Measurements from ENCODE around the gene USP34.
"Not testable (repeated sequence)": the region's sequence is repeated elsewhere in the genome, so short reads cannot be mapped to it uniquely, and the experiment has no call there.

USP34 gene

DNA sequence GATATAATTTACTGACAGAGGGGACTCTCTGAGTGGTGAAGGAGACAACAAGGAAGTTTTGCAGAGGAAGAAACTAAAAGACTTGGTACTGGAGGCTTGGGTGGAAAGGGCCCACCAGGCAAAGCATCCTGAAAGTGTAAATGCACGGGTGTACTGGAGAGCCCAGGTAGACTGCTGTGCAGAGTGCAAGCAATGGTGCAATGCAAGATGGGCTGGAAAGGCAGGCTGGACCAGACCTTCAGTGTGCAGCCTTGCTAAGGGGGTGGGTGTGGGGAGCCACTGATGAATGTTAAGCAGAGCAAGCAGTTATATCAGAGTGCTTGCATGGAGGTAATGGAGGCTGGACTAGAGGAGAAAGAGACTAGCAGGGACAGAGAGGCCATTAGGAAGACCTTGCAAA, 298.2 kb downstream of the USP34 start:
- DNase-seq (ENCODE audit: low read depth) = no peak
- TF ChIP-seq, protein P1, sequence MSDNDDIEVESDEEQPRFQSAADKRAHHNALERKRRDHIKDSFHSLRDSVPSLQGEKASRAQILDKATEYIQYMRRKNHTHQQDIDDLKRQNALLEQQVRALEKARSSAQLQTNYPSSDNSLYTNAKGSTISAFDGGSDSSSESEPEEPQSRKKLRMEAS (IDR thresholded peaks at IDR 0.05; ENCODE audit: low read depth, low read length) = no peak
- TF ChIP-seq MYC (IDR thresholded peaks at IDR 0.05; ENCODE audit: low read depth, low read length) = no peak
- TF ChIP-seq, protein P2, sequence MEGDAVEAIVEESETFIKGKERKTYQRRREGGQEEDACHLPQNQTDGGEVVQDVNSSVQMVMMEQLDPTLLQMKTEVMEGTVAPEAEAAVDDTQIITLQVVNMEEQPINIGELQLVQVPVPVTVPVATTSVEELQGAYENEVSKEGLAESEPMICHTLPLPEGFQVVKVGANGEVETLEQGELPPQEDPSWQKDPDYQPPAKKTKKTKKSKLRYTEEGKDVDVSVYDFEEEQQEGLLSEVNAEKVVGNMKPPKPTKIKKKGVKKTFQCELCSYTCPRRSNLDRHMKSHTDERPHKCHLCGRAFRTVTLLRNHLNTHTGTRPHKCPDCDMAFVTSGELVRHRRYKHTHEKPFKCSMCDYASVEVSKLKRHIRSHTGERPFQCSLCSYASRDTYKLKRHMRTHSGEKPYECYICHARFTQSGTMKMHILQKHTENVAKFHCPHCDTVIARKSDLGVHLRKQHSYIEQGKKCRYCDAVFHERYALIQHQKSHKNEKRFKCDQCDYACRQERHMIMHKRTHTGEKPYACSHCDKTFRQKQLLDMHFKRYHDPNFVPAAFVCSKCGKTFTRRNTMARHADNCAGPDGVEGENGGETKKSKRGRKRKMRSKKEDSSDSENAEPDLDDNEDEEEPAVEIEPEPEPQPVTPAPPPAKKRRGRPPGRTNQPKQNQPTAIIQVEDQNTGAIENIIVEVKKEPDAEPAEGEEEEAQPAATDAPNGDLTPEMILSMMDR (IDR thresholded peaks at IDR 0.05; ENCODE audit: low read depth, low read length) = no peak
- TF ChIP-seq POLR2A (IDR thresholded peaks at IDR 0.05; ENCODE audit: extremely low read depth, insufficient read length) = no peak
- H3K4me3 ChIP-seq (ENCODE audit: low read depth, low read length) = no peak overlapping the region

- no peak for TF ChIP-seq MYC (IDR thresholded peaks at IDR 0.05; ENCODE audit: low read depth, low read length)
- TF ChIP-seq, protein P1 (IDR thresholded peaks at IDR 0.05; ENCODE audit: low read depth, low read length) = no peak
- TF ChIP-seq, protein P2 (IDR thresholded peaks at IDR 0.05; ENCODE audit: low read depth, low read length) = no peak
- TF ChIP-seq POLR2A (IDR thresholded peaks at IDR 0.05; ENCODE audit: extremely low read depth, insufficient read length) = no peak
- DNase-seq (ENCODE audit: low read depth) = no peak
- H3K4me3 ChIP-seq (ENCODE audit: low read depth, low read length) = no peak overlapping the region
Measured at GRCh38 chr2:61167579-61167978, 303.3 kb downstream of the USP34 start.

- TF ChIP-seq POLR2A (IDR thresholded peaks at IDR 0.05; ENCODE audit: extremely low read depth, insufficient read length) (no peak), MYC (IDR thresholded peaks at IDR 0.05; ENCODE audit: low read depth, low read length) (no peak)
- TF ChIP-seq, protein P1 (IDR thresholded peaks at IDR 0.05; ENCODE audit: low read depth, low read length) = no peak
- TF ChIP-seq, protein P2 (IDR thresholded peaks at IDR 0.05; ENCODE audit: low read depth, low read length) = no peak
- H3K4me3 ChIP-seq (ENCODE audit: low read depth, low read length) = no peak overlapping the region
- DNase-seq (ENCODE audit: low read depth) = no peak
Measured at GRCh38 chr2:61165946-61166345, 304.9 kb downstream of the USP34 start.

DNA sequence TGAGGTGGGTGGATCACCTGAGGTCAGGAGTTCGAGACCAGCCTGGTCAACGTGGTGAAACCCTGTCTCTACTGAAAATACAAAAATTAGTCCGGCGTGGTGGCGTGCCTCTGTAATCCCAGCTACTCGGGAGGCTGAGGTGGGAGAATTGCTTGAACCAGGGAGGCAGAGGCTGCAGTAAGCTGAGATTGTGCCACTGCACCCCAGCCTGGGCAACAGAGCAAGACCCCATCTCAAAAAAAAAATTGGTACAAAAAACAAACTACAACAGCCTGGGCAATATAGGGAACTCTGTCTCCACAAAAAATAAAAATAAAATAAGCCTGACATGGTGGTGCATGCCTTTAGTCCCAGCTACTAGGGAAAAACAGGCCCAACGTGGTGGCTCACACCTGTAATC, 305.8 kb downstream of the USP34 start:
- not testable (repeated sequence) for DNase-seq (ENCODE audit: low read depth); H3K4me3 ChIP-seq (ENCODE audit: low read depth, low read length)

DNA sequence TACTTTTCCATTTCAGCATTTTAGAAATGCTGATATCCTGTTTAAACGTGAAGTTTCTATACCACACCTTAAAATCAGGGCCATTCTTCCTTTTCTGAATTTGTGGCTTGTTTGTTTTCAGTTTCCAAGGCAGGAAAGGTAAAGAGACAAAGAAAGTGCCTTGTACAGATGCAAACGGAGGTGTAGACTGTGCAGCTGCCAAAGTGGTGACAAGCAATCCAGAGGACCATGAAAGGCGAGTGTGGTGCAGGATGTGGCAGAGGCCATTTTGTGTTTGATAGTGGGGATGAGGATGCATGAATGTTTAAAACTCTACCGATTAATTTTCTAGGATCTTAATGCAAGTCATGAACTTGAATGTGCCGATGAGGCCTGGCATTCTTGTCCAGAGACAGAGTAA, 308.2 kb downstream of the USP34 start:
- no peak overlapping the region for H3K4me3 ChIP-seq (ENCODE audit: low read depth, low read length)
- DNase-seq (ENCODE audit: low read depth) = no peak
- TF ChIP-seq POLR2A (IDR thresholded peaks at IDR 0.05; ENCODE audit: extremely low read depth, insufficient read length) (no peak), MYC (IDR thresholded peaks at IDR 0.05; ENCODE audit: low read depth, low read length) (no peak)
- TF ChIP-seq, protein P1 (IDR thresholded peaks at IDR 0.05; ENCODE audit: low read depth, low read length) = no peak
- TF ChIP-seq, protein P2 (IDR thresholded peaks at IDR 0.05; ENCODE audit: low read depth, low read length) = no peak

DNA sequence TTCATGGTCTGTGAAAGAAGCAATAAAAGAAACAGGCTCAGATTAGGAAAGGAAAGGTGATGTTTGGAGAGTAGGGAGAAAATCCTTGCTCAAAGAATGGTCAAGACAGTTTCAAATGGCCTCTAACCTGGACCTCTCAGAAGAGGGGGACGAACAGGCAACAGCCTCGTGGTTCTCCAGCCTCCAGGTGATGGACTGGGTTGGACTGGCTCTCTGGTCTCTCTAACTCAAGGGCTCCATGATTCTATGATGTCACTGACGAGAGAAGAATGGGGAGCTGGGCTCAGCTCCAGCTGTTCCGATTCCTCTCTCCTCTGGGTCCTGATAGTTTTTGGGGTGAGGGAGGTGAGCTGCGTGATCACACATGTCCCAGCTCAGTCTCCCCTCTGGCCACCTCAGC, 309.0 kb downstream of the USP34 start, which contains the start of gene C2orf74:
Gene C2orf74 (plus strand): TSS at position 301 of the 400 bp plus-strand sequence. CDS start 327 bp downstream, outside the sequence.
- TF ChIP-seq POLR2A (IDR thresholded peaks at IDR 0.05; ENCODE audit: extremely low read depth, insufficient read length) (no peak), MYC (IDR thresholded peaks at IDR 0.05; ENCODE audit: low read depth, low read length) (no peak)
- TF ChIP-seq, protein P2 (IDR thresholded peaks at IDR 0.05; ENCODE audit: low read depth, low read length) = no peak
- TF ChIP-seq, protein P1 (IDR thresholded peaks at IDR 0.05; ENCODE audit: low read depth, low read length) = no peak
- no peak within 1 kb of the TSS for H3K4me3 ChIP-seq (ENCODE audit: low read depth, low read length)
- DNase-seq (ENCODE audit: low read depth) = no peak

All from NB4 (cell line).